Measurements from ENCODE around the gene ACAP1. TPM values are rescaled to one million over a fixed set of nuclear protein-coding genes. Genes with fewer than 3 reads are reported as not detected.

The ACAP1 gene
- total RNA-seq, 1 experiment from 2014 or later: 8.8 TPM

GRCh38 chr17:7322520-7323194, 13.7 kb upstream of the ACAP1 start:
- H3K27ac ChIP-seq (ENCODE audit: low read depth, low read length): no peak overlapping the region
- H3K4me1 ChIP-seq (ENCODE audit: control insufficient read depth in 1 of 2, insufficient read depth in 2 of 2, low read length in 2 of 2): peaks cover 0 to 1% of the 10 kb centered on the region in 2 experiments; a peak in 2 of 4 replicates
- ChIA-PET CTCF (no interaction called here), RAD21 (ENCODE audit: low non-redundant PET in 1 of 2, low total read pairs in 2 of 2, uncharacterized antibody in 2 of 2, unreplicated experiment in 2 of 2) (no interaction called here), POLR2A (no interaction called here)
- no peak overlapping the region for H3K4me2 ChIP-seq (ENCODE audit: low read length)
- no peak for TF ChIP-seq ZFX (IDR thresholded peaks at IDR 0.05)
- TF ChIP-seq ATF3 (IDR thresholded peaks at IDR 0.05): no peak
- no peak for TF ChIP-seq SIN3A (IDR thresholded peaks at IDR 0.05; ENCODE audit: low read depth)
- TF ChIP-seq REST (IDR thresholded peaks at IDR 0.05; ENCODE audit: low read depth): no peak
- no peak for TF ChIP-seq ELF1 (IDR thresholded peaks at IDR 0.05; ENCODE audit: borderline replicate concordance, low read depth)
- TF ChIP-seq CBX3 (IDR thresholded peaks at IDR 0.05; ENCODE audit: low read depth): no peak
- TF ChIP-seq YY1 (IDR thresholded peaks at IDR 0.05; ENCODE audit: extremely low read depth, insufficient replicate concordance, low read depth, low read length): no peak
- no peak for TF ChIP-seq FOSL1 (IDR thresholded peaks at IDR 0.05; ENCODE audit: low read depth)
- ATAC-seq (no peak), DNase-seq (ENCODE audit: low read depth, low spot score) (no peak)
- no peak overlapping the region for H3K9ac ChIP-seq (ENCODE audit: low read length)
- no TSS peak for BruUV-seq (replicated peaks)
- no peaks in the 10 kb centered on the region for H4K20me1 ChIP-seq (ENCODE audit: insufficient read depth)
- H3K27me3 ChIP-seq (ENCODE audit: insufficient read depth, low read length): no peaks in the 10 kb centered on the region
- no peaks in the 10 kb centered on the region for H3K9me3 ChIP-seq (ENCODE audit: control insufficient read depth in 1 of 2, insufficient read depth in 1 of 2, low read depth in 1 of 2, low read length in 2 of 2)
- H3K9me2 ChIP-seq (ENCODE audit: insufficient read depth): no peaks in the 10 kb centered on the region
- no peak overlapping the region for H2AFZ ChIP-seq (ENCODE audit: low read depth, low read length, poor library complexity, severe bottlenecking)
- H3K36me3 ChIP-seq (ENCODE audit: control insufficient read depth in 1 of 2, insufficient read depth in 2 of 2, low read length in 2 of 2): peaks cover 24 to 63% of the 10 kb centered on the region in 2 experiments; a peak in 3 of 4 replicates
- H3K79me2 ChIP-seq (ENCODE audit: insufficient read depth, low read length): peaks cover 7% of the 10 kb centered on the region; the same call in 1 of the 2 replicates
- intact Hi-C loops (cut with micrococcal nuclease): no loop called here
- H3K4me3 ChIP-seq (replicated peaks in 1 of 2; ENCODE audit: low read depth in 1 of 2, low read length in 2 of 2): no peak overlapping the region

Measured in HCT116 (cell line).